DMS53 treated with DMSO at 0.1 percent for 48 hours (cell line): Measurements from ENCODE around the gene C19orf73.
"Not testable (repeated sequence)": the region's sequence is repeated elsewhere in the genome, so short reads cannot be mapped to it uniquely, and the experiment has no call there.

Experiments
- DNase-seq: peaks from one replicate; lab custom pipeline; 2025; ENCODE audit not compliant: unreplicated experiment; lab: John Stamatoyannopoulos, UW

The C19orf73 gene

DNA sequence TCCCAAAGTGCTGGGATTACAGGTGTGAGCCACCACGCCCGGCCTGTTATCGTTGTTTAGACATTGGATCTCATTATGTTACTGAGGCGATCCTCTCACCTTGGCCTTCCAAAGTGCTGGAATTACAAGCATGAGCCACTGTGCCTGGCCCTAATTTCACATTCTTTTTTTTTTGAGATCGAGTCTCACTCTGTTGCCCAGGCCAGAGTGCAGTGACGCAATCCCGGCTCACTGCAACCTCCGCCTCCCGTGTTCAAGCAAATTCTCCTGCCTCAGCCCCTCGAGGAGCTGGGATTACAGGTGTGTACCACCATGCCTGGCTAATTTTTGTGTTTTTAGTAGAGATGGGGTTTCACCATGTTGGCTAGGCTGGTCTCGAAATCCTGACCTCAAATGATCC is 4.3 kb upstream of the C19orf73 start:
- not testable (repeated sequence) for DNase-seq

DNA sequence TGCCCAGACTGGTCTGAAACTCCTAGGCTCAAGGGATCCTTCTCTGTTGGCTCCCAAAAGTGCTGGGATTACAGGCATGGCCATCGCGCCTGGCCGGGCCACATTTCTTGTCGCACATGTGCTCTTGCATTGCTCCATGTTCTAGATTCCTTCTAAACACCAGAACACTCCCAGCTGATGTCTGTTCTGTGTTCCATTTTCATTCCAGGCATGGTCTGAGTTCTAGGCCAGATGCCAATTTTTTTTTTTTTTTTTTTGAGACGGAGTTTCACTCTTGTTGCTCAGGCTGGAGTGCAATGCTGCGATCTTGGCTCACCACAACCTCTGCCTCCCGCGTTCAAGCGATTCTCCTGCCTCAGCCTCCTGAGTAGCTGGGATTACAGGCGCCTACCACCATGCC is 2.9 kb upstream of the C19orf73 start:
- not testable (repeated sequence) for DNase-seq

- DNase-seq = no peak
Observed at GRCh38 chr19:49120868-49121267, 1.9 kb upstream of the C19orf73 start.

DNA sequence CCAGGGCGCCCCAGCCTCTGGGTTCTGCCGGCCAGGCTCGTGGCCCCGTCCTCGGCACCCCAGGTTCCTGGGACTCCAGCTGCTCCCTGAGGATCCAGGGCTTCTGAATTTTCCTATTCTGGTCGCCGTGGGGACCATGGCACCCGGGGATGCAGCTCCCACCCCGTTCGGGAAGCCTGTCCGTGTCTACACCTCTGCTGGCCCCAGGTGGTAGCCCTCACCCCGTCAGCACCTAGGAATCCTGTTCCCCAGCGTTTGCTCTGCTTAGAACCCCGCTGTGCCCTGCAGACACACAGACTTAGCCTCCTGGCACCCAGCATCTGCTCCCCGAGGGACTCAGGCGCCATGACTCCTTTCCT is 1.4 kb upstream of the C19orf73 start:
- no peak for DNase-seq

DNA sequence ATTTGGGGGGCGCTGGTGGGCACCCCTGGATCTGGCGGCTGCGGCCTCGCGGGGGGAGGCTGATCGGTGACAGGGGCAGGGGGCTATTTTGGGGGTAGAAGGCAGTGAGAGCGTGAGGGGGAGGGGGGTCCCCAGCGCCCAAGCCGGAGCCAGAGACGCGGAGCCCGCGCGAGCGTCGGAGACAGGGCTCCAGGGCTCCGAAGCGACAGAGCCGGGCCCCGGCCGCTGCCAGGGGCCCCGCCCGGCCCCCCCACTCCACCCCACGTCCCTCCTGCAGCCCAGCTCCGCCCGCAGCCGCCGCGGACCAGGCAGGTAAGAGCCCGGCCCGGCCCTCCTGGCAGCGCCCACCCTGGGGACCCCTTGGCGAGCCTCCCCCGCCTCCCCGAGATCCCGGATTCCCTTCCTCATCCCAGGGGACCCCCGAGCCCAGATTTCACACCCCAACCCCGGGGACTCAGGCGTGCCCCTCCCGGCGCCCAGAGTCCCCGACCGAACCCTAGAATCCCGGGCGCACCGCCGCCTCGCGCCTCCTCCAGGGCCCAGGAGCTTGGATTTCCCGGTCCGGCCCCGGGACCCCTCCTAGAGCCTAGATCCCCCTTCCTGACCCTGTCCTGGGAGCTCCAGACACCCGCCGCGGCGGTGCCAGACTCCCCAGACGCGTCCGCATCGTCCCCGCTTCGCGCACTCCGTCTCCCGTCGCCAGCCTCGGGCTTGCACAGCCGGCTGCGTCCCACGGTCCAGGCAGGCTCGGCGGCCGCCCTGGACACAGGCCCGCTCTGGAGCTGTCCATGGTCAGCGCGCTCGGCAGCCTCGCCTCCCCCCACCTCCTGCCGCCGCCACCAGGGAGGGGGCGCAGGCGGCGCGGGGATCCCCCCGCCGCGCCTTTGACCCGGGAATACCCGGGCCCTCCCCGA is 725 bp upstream of the C19orf73 start, which contains the start of gene PPFIA3:
Gene PPFIA3 (plus strand): TSS at position 134 of the 914 bp plus-strand sequence. CDS start 8,330 bp downstream, outside the sequence.
- no peak for DNase-seq

DNA sequence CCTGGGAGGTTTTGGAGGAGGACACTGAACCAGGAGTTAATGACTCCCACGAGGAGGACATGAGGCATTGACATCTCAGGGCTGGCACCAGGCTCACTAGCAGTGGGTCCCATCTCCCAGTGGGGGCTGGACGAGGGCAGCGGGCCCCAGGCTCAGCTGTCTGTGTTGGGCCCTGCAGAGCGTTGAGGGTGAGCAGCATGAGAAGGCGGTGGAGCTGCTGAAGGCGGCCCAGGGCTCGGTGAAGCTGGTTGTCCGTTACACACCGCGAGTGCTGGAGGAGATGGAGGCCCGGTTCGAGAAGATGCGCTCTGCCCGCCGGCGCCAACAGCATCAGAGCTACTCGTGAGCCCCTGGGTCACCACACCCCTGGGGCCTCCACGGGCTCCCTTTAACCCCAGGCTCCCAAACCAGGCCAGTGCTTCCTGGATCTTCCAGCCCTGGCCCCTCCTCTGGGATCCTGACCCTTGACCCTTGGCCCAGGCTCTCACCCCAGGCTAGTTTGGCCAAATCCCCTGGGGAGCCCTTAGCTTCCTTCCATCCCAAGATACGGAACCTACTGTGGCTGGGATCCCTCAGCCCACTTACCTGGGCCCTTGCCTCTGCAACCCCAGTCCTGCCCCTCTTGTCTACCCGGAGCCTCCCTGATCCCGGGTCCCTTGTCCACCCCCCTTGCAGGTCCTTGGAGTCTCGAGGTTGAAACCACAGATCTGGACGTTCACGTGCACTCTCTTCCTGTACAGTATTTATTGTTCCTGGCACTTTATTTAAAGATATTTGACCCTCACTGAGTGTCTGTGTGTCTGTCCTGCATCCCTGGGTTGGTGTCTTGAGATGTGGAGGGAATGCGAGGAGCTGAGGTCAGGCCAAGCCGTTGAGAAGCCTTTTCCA is 1.0 kb downstream of the C19orf73 start:
- DNase-seq = no peak

DNA sequence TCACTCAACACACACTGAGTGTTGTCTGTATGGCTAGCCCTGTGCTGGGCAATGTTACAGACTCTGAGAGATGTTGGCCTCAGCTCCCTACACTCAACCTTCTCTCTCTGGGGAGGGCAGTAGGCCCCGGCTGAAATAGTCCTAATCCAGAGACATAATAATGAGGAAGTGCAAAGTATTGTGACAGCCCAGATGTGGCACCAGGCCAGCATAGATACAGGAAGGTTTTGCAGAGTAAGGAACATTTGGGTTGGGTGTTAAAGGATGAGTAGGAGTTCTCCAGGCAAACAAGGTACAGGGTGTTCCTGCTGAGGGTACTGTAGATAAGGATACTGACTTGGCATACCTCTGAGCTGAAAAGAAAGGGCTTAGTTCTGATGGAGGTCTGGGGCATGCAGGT is 2.4 kb downstream of the C19orf73 start:
- no peak for DNase-seq

DNA sequence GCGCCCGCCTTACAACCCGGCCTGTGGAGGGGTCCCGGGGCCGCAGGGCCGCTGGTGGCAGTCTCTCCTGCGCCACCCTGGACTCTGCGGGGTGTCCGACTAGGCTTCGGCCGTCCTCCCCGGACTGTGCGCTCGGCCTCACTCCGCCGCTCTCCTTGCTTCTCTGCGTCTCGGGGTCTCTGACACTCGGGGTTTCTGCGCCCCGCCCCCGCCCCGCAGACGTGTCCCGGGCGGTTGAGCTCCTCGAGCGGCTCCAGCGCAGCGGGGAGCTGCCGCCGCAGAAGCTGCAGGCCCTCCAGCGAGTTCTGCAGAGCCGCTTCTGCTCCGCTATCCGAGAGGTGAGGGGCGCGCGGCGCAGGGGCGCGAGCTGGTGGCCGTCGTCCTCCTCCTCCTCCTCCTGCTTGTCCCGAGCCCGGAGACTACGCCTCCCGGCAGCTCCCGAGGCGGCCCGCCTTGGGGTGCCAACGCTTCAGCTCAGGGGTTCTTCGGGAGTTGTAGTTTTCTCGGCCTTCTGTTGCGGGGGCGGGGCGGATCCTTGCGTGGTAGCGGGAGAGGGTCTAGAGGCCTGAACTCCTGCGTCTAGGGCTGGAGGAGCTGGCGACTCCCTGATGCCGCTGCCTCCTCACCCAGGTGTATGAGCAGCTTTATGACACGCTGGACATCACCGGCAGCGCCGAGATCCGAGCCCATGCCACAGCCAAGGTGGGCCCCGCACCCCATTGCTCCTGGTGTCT is 4.1 kb downstream of the C19orf73 start:
- no peak for DNase-seq

- peak; percentile 21 for DNase-seq
Observed at GRCh38 chr19:49113762-49114629, 4.9 kb downstream of the C19orf73 start, which contains the start of gene LIN7B. TSS of gene LIN7B (plus strand) at chr19:49114370. CDS start at chr19:49114405, 35 bp downstream.

DNA sequence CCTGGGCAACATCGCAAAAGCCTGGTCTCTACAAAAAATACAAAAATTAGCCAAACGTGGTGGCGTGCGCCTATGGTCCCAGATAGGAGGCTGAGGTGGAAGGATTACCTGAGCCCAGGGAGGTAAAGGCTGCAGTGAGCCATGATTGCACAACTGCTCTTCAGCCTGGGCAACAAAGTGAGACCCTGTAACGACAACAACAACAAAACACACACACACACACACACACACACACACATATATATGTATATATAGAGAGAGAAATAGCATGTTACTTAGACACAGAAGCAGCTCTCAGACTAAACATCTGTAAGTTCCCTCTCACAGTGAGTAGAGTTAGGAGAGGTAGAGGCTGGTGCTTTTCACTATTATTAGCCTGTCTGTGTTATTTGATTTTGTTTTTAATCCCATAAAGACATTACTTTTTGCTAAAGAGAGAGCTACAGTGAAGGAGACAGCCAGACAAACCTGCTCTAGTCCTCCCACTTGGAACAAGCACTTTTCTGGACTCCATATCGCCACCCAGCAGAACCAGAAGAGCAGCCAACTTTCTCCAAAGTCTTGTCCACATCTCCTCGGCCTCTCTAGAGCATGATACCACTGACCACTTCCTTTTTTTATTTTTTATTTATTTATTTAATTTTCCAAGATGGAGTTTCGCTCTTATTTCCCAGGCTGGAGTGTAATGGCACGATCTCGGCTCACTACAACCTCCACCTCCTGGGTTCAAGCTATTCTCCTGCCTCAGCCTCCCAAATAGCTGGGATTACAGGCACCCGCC is 7.5 kb downstream of the C19orf73 start:
- no peak for DNase-seq

DNA sequence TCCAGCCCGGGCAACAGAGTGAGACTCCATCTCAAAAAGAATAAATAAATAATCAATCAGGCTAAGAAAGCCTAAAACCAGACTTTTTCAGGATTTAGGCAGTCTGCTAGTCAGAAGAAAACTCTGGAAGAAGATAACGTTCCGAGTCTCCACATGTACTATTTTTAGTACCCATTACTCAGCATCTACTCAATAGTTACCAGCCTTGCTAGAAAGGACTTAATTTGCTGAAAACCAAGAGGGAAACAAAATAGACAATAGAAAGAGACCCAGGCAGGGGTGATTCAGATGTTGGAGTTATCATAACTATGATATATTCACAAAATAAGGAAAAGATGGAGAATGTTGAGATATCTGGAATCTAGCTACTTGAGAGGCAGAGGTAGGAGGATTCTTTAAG is 8.4 kb downstream of the C19orf73 start:
- DNase-seq = no peak

DNA sequence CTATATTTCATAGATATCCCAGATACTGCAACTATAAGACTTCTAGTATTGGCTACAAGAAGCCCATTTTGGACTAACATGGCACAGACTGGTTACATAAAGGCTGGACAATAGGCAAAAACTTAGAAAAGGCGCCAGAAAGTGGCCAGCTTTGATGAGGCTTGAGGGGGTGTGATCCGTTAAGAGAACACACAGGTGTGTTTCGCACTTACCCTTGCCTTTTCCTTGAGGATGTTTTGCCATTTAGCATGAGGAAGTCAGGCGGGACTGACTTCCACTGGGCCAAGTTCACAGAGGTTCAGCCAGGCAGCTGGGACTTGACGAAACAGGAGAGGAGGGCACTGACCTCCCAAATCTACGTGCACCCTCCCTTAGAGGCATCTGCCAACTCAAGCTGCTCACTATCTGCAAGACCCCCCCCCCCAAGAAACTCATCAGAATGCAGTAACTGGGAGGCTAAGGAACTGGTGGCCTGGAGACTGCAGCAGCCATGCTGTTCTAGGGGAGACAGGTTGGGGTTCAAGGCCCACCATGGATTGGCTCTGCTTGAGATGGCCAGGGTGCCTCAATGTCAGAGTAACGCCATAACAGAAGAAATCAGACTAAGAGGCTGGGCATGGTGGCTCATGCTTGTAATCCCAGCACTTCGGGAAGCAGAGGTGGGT is 9.2 kb downstream of the C19orf73 start:
- no peak for DNase-seq

GRCh38 chr19:49109051-49109450 is 9.9 kb downstream of the C19orf73 start:
- no peak for DNase-seq

DNA sequence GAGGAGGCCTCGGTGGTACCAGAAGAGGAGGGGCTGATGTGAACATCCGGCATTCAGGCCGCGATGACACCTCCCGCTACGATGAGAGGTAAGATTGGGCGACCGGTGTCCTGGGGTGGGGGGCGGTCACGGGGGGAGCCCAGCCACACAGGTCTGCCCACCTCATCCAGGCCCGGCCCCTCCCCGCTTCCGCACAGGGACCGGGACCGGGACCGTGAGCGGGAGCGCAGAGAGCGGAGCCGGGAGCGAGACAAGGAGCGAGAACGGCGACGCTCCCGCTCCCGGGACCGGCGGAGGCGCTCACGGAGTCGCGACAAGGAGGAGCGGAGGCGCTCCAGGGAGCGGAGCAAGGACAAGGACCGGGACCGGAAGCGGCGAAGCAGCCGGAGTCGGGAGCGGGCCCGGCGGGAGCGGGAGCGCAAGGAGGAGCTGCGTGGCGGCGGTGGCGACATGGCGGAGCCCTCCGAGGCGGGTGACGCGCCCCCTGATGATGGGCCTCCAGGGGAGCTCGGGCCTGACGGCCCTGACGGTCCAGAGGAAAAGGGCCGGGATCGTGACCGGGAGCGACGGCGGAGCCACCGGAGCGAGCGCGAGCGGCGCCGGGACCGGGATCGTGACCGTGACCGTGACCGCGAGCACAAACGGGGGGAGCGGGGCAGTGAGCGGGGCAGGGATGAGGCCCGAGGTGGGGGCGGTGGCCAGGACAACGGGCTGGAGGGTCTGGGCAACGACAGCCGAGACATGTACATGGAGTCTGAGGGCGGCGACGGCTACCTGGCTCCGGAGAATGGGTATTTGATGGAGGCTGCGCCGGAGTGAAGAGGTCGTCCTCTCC is 11.1 kb downstream of the C19orf73 start:
- no peak for DNase-seq

- DNase-seq = peak; percentile 16
Observed at GRCh38 chr19:49106648-49107135, 12.3 kb downstream of the C19orf73 start.

GRCh38 chr19:49104229-49104864 is 14.6 kb downstream of the C19orf73 start:
- no peak for DNase-seq
